SH-SY5Y (cell line): Measurements from ENCODE around the gene OR9I1.

Experiments
- GATA2 ChIP-seq: IDR thresholded peaks from 2 replicates; pipeline ENCODE4 v1.6.1; 2011; ENCODE audit warnings: mild to moderate bottlenecking, low read depth, low read length
- GATA3 ChIP-seq: IDR thresholded peaks from 2 replicates; pipeline ENCODE4 v1.6.1; 2011; ENCODE audit warnings: low read depth, mild to moderate bottlenecking, low read length, moderate library complexity

- TF ChIP-seq GATA2, result no peak
- TF ChIP-seq GATA3, result no peak
Observed at GRCh38 chr11:58152781-58153180, 27.5 kb upstream of the OR9I1 start.
